Measurements from ENCODE around the gene PTPRG. TPM values are rescaled to one million over a fixed set of nuclear protein-coding genes. Genes with fewer than 3 reads are reported as not detected.

Gene PTPRG
- total and polyA plus RNA-seq, 11 donors, result 8.0 to 48.5 (median 35.4) TPM

DNA sequence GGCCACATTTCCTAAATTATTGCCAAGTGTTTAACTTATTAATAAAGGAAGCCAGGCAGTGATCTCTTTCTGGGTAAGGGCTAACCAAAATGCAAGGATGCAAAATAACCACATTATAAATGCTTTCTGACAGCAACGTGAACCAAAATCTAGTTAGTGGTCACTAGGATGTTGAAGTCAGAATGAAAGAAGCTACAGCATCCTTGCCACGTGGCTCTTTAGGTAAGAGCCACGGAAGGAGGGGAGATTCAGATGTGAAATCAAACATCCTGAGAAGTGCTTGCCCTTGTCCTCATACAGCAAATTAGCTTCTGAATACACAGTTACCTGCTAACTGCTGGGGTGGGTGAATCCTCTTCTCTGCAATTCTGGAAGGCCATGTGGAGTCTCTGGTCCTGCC, 565.7 kb downstream of the PTPRG start:
- H3K27me3 ChIP-seq, result no peaks in the 10 kb centered on the region
- H3K9me3 ChIP-seq, result peaks cover 0 to 21% (median 3%) of the 10 kb centered on the region in 12 donors
- H3K4me1 ChIP-seq, result peaks cover 0 to 34% (median 5%) of the 10 kb centered on the region in 12 donors
- no peak overlapping the region for H3K4me3 ChIP-seq
- 90 to 97% (median 96%) methylated on average over 3 of the region's 3 CpGs for whole genome bisulfite sequencing, 4 donors
- DNase-seq, result no peak
- H3K36me3 ChIP-seq, result no peaks in the 10 kb centered on the region
- no peak overlapping the region for H3K27ac ChIP-seq
- ATAC-seq, result no peak
- TF ChIP-seq POLR2A (IDR thresholded peaks at IDR 0.05), result no peak
- no peak for TF ChIP-seq CTCF (IDR thresholded peaks at IDR 0.05)
- intact Hi-C loops (cut with DNase I), result loop anchor here in 3 of 10 donors (10.0 kb wide), 2 partner anchors 262 to 562 kb away; partner anchors contain the start of gene PTPRG (in 1 of the 3)

DNA sequence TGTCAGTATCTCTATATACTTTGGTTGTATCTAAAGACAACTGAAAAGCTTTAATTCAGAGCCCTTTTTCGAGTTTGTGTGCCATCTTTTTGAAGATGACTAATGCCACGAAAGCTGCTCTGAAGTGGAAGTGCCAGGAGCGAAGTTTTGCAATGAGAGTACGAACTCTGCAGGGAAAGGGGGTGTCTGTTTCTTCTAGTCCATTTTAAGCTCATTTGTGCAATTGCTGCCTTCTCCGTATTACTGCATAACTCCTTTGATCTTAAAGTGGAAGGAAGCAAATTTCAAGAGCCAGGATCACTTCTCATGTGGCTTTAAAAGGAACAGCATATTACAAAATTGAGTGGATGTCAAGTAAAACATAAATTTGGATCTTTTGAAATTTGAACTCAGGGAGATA, 566.7 kb downstream of the PTPRG start:
- ATAC-seq, result no peak

DNA sequence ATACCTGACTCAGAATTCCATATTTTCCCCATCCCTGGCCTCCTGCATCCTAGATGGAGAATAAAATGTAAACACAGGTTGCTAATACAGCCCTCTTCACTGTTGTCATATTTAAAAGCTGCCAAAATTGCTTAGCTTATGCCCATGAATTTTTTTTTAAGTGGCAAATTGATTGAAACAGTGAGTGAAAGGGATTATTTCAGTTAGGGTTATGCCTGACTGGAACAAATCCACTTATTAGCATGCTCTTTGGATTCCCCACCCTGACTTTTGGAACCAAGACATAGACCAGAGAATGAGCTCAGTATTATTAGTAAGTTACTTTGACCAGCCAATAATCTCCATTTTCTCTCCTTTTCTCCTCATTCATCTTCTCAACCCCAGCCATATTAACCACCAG, 567.3 kb downstream of the PTPRG start:
- ATAC-seq, result no peak
- DNase-seq, result no peak
- Histone ChIP-seq H3K27ac (no peak overlapping the region), H3K4me1 (peaks cover 0 to 42% (median 15%) of the 10 kb centered on the region in 12 donors), H3K4me3 (no peak overlapping the region), H3K27me3 (no peaks in the 10 kb centered on the region), H3K9me3 (peaks cover 0 to 11% (median under 1%) of the 10 kb centered on the region in 12 donors), H3K36me3 (no peaks in the 10 kb centered on the region)
- TF ChIP-seq CTCF (IDR thresholded peaks at IDR 0.05) (no peak), POLR2A (IDR thresholded peaks at IDR 0.05) (no peak)
- intact Hi-C loops (cut with DNase I), result loop anchor here in 3 of 10 donors (10.0 kb wide), 2 partner anchors 264 to 564 kb away; partner anchors contain the start of gene PTPRG (in 1 of the 3)

More for the DNA sequence above, 566.7 kb downstream of the PTPRG start:
- Histone ChIP-seq H3K36me3 (no peaks in the 10 kb centered on the region), H3K4me1 (peaks cover 0 to 36% (median 10%) of the 10 kb centered on the region in 12 donors), H3K9me3 (peaks cover 0 to 16% (median 3%) of the 10 kb centered on the region in 12 donors), H3K4me3 (no peak overlapping the region), H3K27me3 (no peaks in the 10 kb centered on the region), H3K27ac (no peak overlapping the region)
- intact Hi-C loops (cut with DNase I), result loop anchor here in 3 of 10 donors (10.0 kb wide), 2 partner anchors 263 to 563 kb away; partner anchors contain the start of gene PTPRG (in 1 of the 3)
- no peak for DNase-seq
- 84 to 94% (median 93%) methylated on average over 5 of the region's 5 CpGs for WGBS, 4 donors
- TF ChIP-seq POLR2A (IDR thresholded peaks at IDR 0.05) (no peak), CTCF (IDR thresholded peaks at IDR 0.05) (no peak)

DNA sequence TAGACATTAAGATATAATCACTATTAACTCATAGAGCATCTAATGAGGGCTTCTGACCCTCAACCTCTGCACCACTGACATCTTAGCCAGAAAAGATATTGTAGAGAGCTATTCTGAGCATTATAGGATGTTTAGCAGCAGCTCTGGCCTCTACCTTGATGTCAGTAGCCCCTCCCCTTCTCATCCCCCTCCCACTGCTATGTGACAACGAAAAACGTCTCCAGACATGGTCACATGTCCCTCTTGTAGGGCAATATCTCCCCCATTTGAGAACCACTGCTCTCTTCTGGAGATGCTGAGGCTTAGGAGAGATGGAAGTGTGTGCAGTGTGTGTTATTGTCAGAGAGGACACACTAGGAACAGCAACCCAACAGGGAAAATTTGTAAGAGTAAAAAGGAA, 569.7 kb downstream of the PTPRG start:
- Histone ChIP-seq H3K4me3 (no peak overlapping the region), H3K36me3 (no peaks in the 10 kb centered on the region), H3K27me3 (no peaks in the 10 kb centered on the region), H3K27ac (no peak overlapping the region), H3K4me1 (peaks cover 5 to 55% (median 27%) of the 10 kb centered on the region in 12 donors), H3K9me3 (no peaks in the 10 kb centered on the region)
- WGBS, 4 donors, result 50 to 70% (median 60%) methylated on average over 2 of the region's 2 CpGs
- no peak for ATAC-seq
- TF ChIP-seq CTCF (IDR thresholded peaks at IDR 0.05), result no peak
- TF ChIP-seq POLR2A (IDR thresholded peaks at IDR 0.05), result no peak
- no peak for DNase-seq
- intact Hi-C loops (cut with DNase I), result loop anchor here in 5 of 10 donors (1.0 to 10.0 kb wide), 5 partner anchors 56 to 566 kb away; partner anchors contain the start of gene PTPRG (in 1 of the 5)
